Uterus (tissue), 2 donors: Measurements from ENCODE around the gene CIAO2B.

Experiments used
- POLR2A ChIP-seq, 2 donors: fragments of 450-650 bp; IDR thresholded peaks; one replicate each; pipeline ENCODE4 v1.6.1; 2016; ENCODE audit warnings: antibody characterized with exemption in 2 of 2, mild to moderate bottlenecking in 1 of 2, moderate library complexity in 1 of 2
- TF ChIP-seq, protein P1 (sequence below), 4 experiments: fragments of 200-600 bp in 2 of 4; fragments of 450-650 bp in 2 of 4; sonication (generic) in 2 of 4; IDR thresholded peaks; one replicate each; pipeline ENCODE4 v1.5.1; 2016 to 2019; ENCODE audit warnings: antibody characterized with exemption in 4 of 4, mild to moderate bottlenecking in 2 of 4, moderate library complexity in 1 of 4

DNA sequence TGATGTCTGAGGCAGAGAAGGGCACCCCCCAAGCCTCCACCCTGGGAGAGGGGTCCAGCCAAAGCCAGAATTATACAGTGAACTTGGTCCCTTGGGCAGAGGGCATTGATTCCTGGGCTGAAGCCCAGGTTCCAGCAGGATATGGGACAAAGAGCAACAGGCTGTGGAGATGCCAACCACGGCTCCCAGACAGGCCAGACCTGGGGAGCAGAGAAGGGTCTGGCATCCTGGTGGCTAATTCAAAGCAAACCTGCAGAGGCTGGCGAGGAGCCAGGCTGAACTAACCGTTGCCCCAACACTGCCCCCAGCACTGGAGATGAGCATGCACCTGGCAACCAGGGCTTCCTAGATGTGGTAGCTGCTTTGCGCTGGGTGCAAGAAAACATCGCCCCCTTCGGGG is 29.8 kb upstream of the CIAO2B start:
- no peak for TF ChIP-seq POLR2A (IDR thresholded peaks at IDR 0.05)
- TF ChIP-seq, protein P1, sequence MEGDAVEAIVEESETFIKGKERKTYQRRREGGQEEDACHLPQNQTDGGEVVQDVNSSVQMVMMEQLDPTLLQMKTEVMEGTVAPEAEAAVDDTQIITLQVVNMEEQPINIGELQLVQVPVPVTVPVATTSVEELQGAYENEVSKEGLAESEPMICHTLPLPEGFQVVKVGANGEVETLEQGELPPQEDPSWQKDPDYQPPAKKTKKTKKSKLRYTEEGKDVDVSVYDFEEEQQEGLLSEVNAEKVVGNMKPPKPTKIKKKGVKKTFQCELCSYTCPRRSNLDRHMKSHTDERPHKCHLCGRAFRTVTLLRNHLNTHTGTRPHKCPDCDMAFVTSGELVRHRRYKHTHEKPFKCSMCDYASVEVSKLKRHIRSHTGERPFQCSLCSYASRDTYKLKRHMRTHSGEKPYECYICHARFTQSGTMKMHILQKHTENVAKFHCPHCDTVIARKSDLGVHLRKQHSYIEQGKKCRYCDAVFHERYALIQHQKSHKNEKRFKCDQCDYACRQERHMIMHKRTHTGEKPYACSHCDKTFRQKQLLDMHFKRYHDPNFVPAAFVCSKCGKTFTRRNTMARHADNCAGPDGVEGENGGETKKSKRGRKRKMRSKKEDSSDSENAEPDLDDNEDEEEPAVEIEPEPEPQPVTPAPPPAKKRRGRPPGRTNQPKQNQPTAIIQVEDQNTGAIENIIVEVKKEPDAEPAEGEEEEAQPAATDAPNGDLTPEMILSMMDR (IDR thresholded peaks at IDR 0.05), result no peak
